Pancreas (tissue), 10 donors: ENCODE measurements around the gene KIAA0513. TPM values are rescaled to one million over a fixed set of nuclear protein-coding genes. Genes with fewer than 3 reads are reported as not detected.

Experiments used
- ATAC-seq, 4 donors: fragments of 200-7000 bp; cut with Tn5 transposase; one replicate each; pipeline versions ENCODE4 v1.8.0 to v1.9.1; 2020; ENCODE audit warnings: mild to moderate bottlenecking in 4 of 4, moderate library complexity in 4 of 4
- DNase-seq, 6 donors: peaks; one replicate each; pipeline ENCODE4 v3.0.0-alpha.2; 2020
- FAIRE-seq: peaks from 2 replicates; lab custom pipeline; 2012; peaks lifted over from hg19 to GRCh38; lab: Jason Lieb, UNC
- H3K27ac ChIP-seq, 4 donors: fragments of 200-600 bp; sonication (generic); 1 replicate in 3 of 4; 2 replicates in 1 of 4; pipeline versions ENCODE4 v1.5.0 to v1.8.0; 2020
- H3K27me3 ChIP-seq, 4 donors: fragments of 200-600 bp; one replicate each; pipeline ENCODE4 v1.8.0; 2021
- H3K36me3 ChIP-seq, 3 donors: fragments of 200-600 bp; sonication (generic) in 1 of 3; one replicate each; pipeline versions ENCODE4 v1.5.0 to v1.8.0; 2020 to 2021
- H3K4me1 ChIP-seq, 3 donors: fragments of 200-600 bp; one replicate each; pipeline ENCODE4 v1.8.0; 2021
- H3K4me3 ChIP-seq, 4 donors: fragments of 200-600 bp; sonication (generic) in 2 of 4; one replicate each; pipeline versions ENCODE4 v1.5.0 to v1.8.0; 2020 to 2021
- H3K9me3 ChIP-seq, 4 donors: fragments of 200-600 bp; one replicate each; pipeline ENCODE4 v1.8.0; 2021
- WGBS, 2 donors: extraction: QIAGEN DNeasy Blood & Tissue Kit; methylation state at CpG; one replicate each; pipeline ENCODE4 v1.1.7; 2013; 5-methylcytosine and 5-hydroxymethylcytosine counted together
- intact Hi-C, 3 donors: fragments of 100-400 bp; cut with DNase I; formaldehyde crosslinking; loops; one replicate each; pipeline versions ENCODE4 v1.11.1 to v1.14.2; 2022
- polyA plus RNA-seq, 2 donors: library from polyadenylated mRNA; stranded (reverse); fragments of 200-250 nt; gene quantifications; one replicate each; pipeline ENCODE4 v1.2.3, GENCODE V29; 2013
- total RNA-seq, 6 donors: library from RNA; stranded (reverse); fragmentation: NEBNext Ultra II Directional in 4 of 6; extraction: Animal tissue kit (Norgen Biotek cat#: 25700) in 4 of 6; gene quantifications; one replicate each; pipeline versions ENCODE4 v1.2.1 to v1.2.4, GENCODE V29; 2021 to 2023
- TF ChIP-seq, protein P1 (sequence below), 4 donors: fragments of 200-600 bp; sonication (generic) in 3 of 4; IDR thresholded peaks; one replicate each; pipeline versions ENCODE4 v1.5.0 to v1.8.0; 2021; ENCODE audit warnings: antibody characterized with exemption in 4 of 4
- donor health status: healthy with polysubstance abuse.
- donor health status: DM: no; HTN: no; CAD: no; lungs with moderate emphysema.
- donor health status: DM: no; HTN: no; CAD: no.
- donor health status: control.
- donor health status: control.
- donor health status: Bipolar disorder and iron deficiency.
- donor health status: DM: yes; HTN: yes; CAD: no.
- donor health status: DM: no; HTN: no; CAD: no.
- donor health status: DM: no; HTN: no; CAD: no.
- donor health status: DM: yes; HTN: yes; CAD: no.

The KIAA0513 gene
- total and polyA plus RNA-seq, 8 donors, result 3.5 to 22.1 (median 16.2) TPM

DNA sequence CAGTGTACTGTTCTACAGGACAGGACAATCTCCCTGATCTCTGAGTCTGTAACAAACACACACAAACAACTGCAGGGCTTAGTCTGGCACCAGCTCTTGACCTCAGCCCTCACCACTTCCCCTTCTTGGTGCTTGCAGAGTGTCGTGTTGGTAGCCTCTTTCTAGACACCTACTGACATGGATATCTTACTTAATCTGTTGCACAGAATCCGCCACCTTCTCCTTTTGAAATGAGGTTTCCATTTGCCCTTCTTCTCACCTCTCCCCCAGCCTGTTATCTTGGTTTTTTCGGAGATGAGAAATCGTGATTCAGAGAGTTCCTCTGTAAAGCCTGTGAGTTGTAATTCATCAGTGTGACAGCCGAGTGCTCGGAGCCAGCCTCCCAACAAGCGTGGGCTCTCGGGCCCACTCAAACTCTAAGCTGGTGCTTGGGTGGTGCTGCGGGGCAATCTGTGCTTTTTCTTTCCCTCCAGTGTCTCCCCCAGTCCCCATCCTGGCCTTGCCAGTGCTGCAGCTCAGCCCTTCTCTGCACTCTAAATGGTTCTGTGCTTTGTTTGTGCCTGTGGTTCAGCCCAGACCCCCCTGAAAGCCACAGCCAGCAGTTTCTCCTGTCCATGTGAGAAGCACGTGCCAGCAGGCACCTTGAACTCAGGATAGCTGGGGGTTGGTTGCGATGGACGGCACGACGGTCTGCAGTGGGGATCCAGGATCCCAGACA is 28.1 kb downstream of the KIAA0513 start:
- FAIRE-seq (no peak), ATAC-seq (peak; percentile 34 to 86 (median 78)), DNase-seq (peak in 1 of 6 donors; percentile 50)
- 68 to 70% methylated on average over 14 of the region's 14 CpGs for WGBS, 2 donors
- Histone ChIP-seq H3K36me3 (no peaks in the 10 kb centered on the region), H3K4me1 (peaks cover 0 to 4% (median 0%) of the 10 kb centered on the region in 3 donors), H3K4me3 (no peak overlapping the region), H3K27me3 (no peaks in the 10 kb centered on the region), H3K9me3 (no peaks in the 10 kb centered on the region), H3K27ac (peak overlapping the region in 3 of 4 donors; percentile 23 to 69 (median 66))
- TF ChIP-seq, protein P1, sequence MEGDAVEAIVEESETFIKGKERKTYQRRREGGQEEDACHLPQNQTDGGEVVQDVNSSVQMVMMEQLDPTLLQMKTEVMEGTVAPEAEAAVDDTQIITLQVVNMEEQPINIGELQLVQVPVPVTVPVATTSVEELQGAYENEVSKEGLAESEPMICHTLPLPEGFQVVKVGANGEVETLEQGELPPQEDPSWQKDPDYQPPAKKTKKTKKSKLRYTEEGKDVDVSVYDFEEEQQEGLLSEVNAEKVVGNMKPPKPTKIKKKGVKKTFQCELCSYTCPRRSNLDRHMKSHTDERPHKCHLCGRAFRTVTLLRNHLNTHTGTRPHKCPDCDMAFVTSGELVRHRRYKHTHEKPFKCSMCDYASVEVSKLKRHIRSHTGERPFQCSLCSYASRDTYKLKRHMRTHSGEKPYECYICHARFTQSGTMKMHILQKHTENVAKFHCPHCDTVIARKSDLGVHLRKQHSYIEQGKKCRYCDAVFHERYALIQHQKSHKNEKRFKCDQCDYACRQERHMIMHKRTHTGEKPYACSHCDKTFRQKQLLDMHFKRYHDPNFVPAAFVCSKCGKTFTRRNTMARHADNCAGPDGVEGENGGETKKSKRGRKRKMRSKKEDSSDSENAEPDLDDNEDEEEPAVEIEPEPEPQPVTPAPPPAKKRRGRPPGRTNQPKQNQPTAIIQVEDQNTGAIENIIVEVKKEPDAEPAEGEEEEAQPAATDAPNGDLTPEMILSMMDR (IDR thresholded peaks at IDR 0.05), result no peak
- intact Hi-C loops, result no loop called here

DNA sequence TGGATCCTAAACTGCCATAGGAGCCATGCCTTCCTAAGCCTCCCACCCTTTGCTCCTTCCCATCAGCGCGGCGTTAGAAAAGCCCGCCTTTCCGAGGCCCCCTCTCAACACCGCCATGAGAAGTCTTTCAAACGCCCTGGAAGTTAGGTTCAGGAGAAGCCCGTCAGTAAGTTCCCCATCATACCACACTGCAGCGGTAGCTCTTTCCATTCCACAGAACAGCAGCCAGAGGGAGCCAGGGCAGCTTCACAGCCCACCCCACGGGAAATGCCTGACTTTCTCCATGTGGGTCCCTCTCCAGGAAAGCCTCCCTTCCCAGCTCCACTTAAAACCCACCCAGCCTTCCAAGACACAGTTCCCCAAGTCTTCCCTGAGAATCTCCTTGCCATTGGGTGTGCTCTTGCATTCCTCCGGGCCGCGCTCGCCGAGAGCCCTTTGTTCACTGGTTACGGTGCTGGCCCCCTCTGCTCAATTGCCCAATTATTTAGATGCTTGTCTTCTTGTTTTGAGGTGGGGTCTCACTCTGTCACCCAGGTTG is 28.7 kb downstream of the KIAA0513 start:
- ATAC-seq (peak in 3 of 4 donors; percentile 24 to 73 (median 63)), FAIRE-seq (no peak), DNase-seq (no peak)
- Histone ChIP-seq H3K27ac (peak overlapping the region in 2 of 4 donors; percentile 66 to 69), H3K36me3 (no peaks in the 10 kb centered on the region), H3K9me3 (no peaks in the 10 kb centered on the region), H3K4me3 (no peak overlapping the region), H3K27me3 (no peaks in the 10 kb centered on the region), H3K4me1 (peaks cover 0 to 4% (median 0%) of the 10 kb centered on the region in 3 donors)
- intact Hi-C loops, result no loop called here
- TF ChIP-seq, protein P1 (IDR thresholded peaks at IDR 0.05), result no peak
- WGBS, 2 donors, result 88 to 93% methylated on average over 16 of the region's 16 CpGs

DNA sequence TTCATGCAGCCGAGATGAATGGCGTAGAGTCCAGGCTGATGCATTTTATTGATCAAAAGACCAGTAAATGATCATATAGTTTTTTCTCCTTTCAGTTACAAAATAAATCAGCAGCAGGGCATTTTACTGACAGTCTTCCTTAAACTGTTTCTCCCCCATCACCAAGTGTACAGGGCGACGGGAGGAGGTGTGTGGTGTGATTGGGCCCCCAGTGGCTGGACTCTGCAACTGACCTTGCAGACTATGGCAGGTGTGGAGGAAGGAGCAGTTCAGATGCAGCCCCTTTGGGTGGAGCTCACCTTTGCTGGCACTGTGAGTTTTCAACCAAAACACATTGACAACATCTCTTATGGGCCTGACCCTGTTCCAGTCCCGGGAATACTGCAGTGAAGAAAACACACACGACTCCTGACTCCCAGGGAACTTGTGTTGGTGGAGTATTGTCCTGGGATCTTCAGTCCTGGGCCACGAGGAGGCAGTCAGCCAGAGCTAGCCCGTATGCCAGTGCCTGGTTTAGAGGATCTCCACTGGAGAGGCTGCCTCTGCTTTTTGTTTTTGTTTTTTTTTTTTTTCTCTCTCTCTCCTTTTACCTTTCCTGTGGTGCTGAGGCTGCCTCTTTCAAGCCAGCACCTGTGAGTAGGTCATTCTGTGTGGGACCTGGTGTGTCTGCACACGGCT is 29.8 kb downstream of the KIAA0513 start:
- ATAC-seq (peak; percentile 51 to 80 (median 62)), DNase-seq (peak in 1 of 6 donors; percentile 30), FAIRE-seq (no peak)
- Histone ChIP-seq H3K27ac (no peak overlapping the region), H3K4me1 (peaks cover 0 to 4% (median 0%) of the 10 kb centered on the region in 3 donors), H3K27me3 (no peaks in the 10 kb centered on the region), H3K36me3 (no peaks in the 10 kb centered on the region), H3K9me3 (no peaks in the 10 kb centered on the region), H3K4me3 (no peak overlapping the region)
- 67 to 71% methylated on average over 9 of the region's 9 CpGs for WGBS, 2 donors
- TF ChIP-seq, protein P1 (IDR thresholded peaks at IDR 0.05), result peak in 3 of 4 donors; percentile 10 to 17 (median 15)
- intact Hi-C loops, result no loop called here

DNA sequence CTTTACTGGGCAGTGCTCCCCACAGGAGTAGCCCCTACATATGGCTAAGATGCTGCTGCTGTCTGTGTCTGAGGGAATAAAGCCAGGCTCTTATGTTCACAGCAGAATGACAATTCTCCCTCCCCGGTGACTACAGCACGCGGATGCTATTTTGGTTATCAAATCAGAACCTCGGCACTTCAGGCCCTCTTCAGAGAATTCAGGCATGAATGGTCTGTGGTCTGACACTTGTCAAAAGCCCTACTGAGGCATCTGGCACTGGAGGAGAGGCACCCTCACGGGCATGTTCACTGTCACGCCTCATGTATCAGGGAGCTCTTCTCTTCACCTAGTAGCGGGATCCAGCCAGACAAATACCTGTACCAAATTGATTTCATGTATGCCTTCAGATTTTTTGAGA is 30.4 kb downstream of the KIAA0513 start:
- 92 to 96% methylated on average over 7 of the region's 7 CpGs for WGBS, 2 donors
- no peak overlapping the region for H3K27ac ChIP-seq
- FAIRE-seq, result no peak

More for the DNA sequence above, 30.4 kb downstream of the KIAA0513 start:
- H3K36me3 ChIP-seq, result no peaks in the 10 kb centered on the region
- ATAC-seq (no peak), DNase-seq (no peak)
- TF ChIP-seq, protein P1 (IDR thresholded peaks at IDR 0.05), result no peak
- intact Hi-C loops, result no loop called here
- no peaks in the 10 kb centered on the region for H3K27me3 ChIP-seq
- H3K4me1 ChIP-seq, result peaks cover 0 to 4% (median 0%) of the 10 kb centered on the region in 3 donors
- no peaks in the 10 kb centered on the region for H3K9me3 ChIP-seq
- H3K4me3 ChIP-seq, result no peak overlapping the region
